Memory B cell (primary cell): ENCODE measurements around the gene MCTP2.
A peak's percentile ranks its signal among the peaks of the same experiment; 100 is the strongest.

Source experiments
- ATAC-seq: fragments of 150-1000 bp; cut with Tn5 transposase; 2 replicates; pipeline ENCODE4 v1.10.0; 2021; ENCODE audit warnings: low read depth, mild to moderate bottlenecking, moderate library complexity
- DNase-seq, 2 donors: peaks; one replicate each; pipeline ENCODE4 v3.0.0; 2022; ENCODE audit warnings: low spot score in 2 of 2
- H3K27ac Mint-ChIP-seq: one replicate; pipeline ENCODE4 v1.8.0; 2022; ENCODE audit warnings: mild to moderate bottlenecking, moderate library complexity, mixed read lengths
- H3K27me3 Mint-ChIP-seq: one replicate; pipeline ENCODE4 v1.8.0; 2022; ENCODE audit warnings: mixed read lengths
- H3K36me3 Mint-ChIP-seq: one replicate; pipeline ENCODE4 v1.8.0; 2022; ENCODE audit warnings: mild to moderate bottlenecking, mixed read lengths
- H3K4me1 Mint-ChIP-seq: one replicate; pipeline ENCODE4 v1.8.0; 2022; ENCODE audit warnings: mixed read lengths
- H3K4me3 Mint-ChIP-seq: one replicate; pipeline ENCODE4 v1.8.0; 2022; ENCODE audit warnings: mild to moderate bottlenecking, moderate library complexity, mixed read lengths
- H3K9me3 Mint-ChIP-seq: one replicate; pipeline ENCODE4 v1.8.0; 2022; ENCODE audit warnings: mixed read lengths

Gene MCTP2

GRCh38 chr15:94230883-94231722 is at the start of gene MCTP2:
MCTP2 (plus strand) TSS chr15:94231561; CDS start chr15:94298266, 66,705 bp downstream.
- H3K9me3 Mint-ChIP-seq = no peaks in the 10 kb centered on the region
- H3K4me1 Mint-ChIP-seq = peaks cover 46% of the 10 kb centered on the region
- peak; percentile 74 to 78 for DNase-seq
- H3K27ac Mint-ChIP-seq = peak within 1 kb of the TSS; percentile 58
- ATAC-seq = peak; percentile 83
- H3K4me3 Mint-ChIP-seq = peak within 1 kb of the TSS; percentile 86
- H3K36me3 Mint-ChIP-seq = peaks cover 2% of the 10 kb centered on the region
- H3K27me3 Mint-ChIP-seq = peaks cover 1% of the 10 kb centered on the region

DNA sequence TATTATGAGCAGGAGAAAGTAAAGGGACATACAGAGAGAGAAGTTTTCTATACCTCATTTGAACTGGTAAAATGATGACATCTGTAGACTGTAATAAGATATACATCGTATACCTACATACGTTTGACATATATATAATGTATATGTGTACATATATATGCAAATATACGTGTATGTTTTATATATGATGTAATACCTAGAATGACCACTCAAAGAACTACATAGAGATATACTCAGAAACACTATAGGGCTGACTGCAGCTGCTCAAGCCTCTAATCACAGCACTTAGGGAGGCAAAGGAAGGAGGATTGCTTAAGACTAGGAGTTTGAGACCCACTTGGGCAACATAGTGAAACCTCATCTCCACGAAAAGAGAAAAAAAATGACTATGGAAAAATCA is 48.5 kb upstream of the MCTP2 start:
- no peak overlapping the region for H3K27ac Mint-ChIP-seq
- no peaks in the 10 kb centered on the region for H3K4me1 Mint-ChIP-seq
- no peak overlapping the region for H3K4me3 Mint-ChIP-seq
- DNase-seq = no peak
- H3K27me3 Mint-ChIP-seq = peaks cover 4% of the 10 kb centered on the region
- H3K9me3 Mint-ChIP-seq = peaks cover 2% of the 10 kb centered on the region
- ATAC-seq = no peak
- peaks cover 2% of the 10 kb centered on the region for H3K36me3 Mint-ChIP-seq

- H3K4me1 Mint-ChIP-seq = no peaks in the 10 kb centered on the region
- no peak overlapping the region for H3K27ac Mint-ChIP-seq
- H3K4me3 Mint-ChIP-seq = no peak overlapping the region
- peaks cover 1% of the 10 kb centered on the region for H3K27me3 Mint-ChIP-seq
- peaks cover 2% of the 10 kb centered on the region for H3K36me3 Mint-ChIP-seq
- peaks cover 1% of the 10 kb centered on the region for H3K9me3 Mint-ChIP-seq
- no peak for ATAC-seq
- DNase-seq = no peak
Measured at GRCh38 chr15:94185547-94186236, 45.7 kb upstream of the MCTP2 start.

DNA sequence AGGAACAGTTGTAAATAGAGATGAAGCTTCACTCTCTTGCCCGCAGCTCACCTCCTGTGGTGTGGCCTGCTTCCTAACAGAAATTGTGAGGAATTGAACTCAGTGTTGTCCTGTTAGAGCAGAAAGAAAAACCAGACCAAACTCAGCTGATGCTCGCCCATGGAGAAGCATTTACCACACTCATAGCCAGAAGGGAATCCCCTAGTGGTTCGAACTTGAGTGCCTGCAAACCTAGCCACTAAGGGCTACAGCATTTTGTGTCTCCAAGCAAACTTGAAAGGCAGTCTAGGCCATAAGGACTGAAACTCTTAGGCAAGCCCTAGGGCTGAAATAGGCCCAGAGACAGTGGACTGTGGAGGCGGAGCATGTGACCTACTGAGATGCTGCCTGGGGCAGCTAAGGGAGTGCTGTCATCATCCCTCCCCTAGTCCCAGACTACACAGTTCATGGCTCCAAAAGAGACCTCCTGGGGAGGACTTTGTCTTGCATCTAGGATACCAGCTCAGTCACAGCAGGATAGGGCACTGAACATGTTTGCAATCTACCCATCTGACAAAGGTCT is 44.5 kb upstream of the MCTP2 start:
- no peak for DNase-seq
- peaks cover 1% of the 10 kb centered on the region for H3K27me3 Mint-ChIP-seq

GRCh38 chr15:94193906-94194305 is 37.5 kb upstream of the MCTP2 start:
- H3K4me1 Mint-ChIP-seq = no peaks in the 10 kb centered on the region
- H3K4me3 Mint-ChIP-seq = no peak overlapping the region
- no peaks in the 10 kb centered on the region for H3K36me3 Mint-ChIP-seq
- ATAC-seq (no peak), DNase-seq (no peak)
- H3K27ac Mint-ChIP-seq = no peak overlapping the region
- no peaks in the 10 kb centered on the region for H3K9me3 Mint-ChIP-seq
- no peaks in the 10 kb centered on the region for H3K27me3 Mint-ChIP-seq

More for the DNA sequence above, 44.5 kb upstream of the MCTP2 start:
- Mint-ChIP-seq H3K4me3 (no peak overlapping the region), H3K9me3 (peaks cover 1% of the 10 kb centered on the region), H3K36me3 (peaks cover 2% of the 10 kb centered on the region), H3K4me1 (no peaks in the 10 kb centered on the region), H3K27ac (no peak overlapping the region)
- no peak for ATAC-seq

DNA sequence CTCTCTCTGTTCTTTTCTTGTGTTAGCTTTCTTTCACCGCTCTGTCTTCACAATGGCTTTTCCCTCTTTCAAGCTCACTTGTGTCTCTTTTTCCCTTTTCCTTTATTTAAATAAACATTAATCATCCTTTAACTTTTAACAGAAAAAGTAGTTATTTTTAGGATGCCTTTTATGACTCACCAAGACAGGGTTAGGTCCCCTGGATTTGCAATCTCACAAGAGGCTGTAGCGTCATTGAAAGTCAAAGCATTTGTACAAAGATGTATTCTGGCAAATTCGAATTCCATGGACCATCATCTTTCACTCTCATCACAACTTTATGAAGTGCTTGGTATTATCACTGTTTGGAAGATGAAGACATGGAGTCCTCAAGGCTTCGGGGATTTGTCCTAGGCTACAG is 34.8 kb upstream of the MCTP2 start:
- DNase-seq = no peak
- Mint-ChIP-seq H3K9me3 (no peaks in the 10 kb centered on the region), H3K36me3 (no peaks in the 10 kb centered on the region), H3K27me3 (peaks cover 2% of the 10 kb centered on the region), H3K4me1 (no peaks in the 10 kb centered on the region), H3K4me3 (no peak overlapping the region), H3K27ac (no peak overlapping the region)
- no peak for ATAC-seq

GRCh38 chr15:94198633-94199032 is 32.7 kb upstream of the MCTP2 start:
- Mint-ChIP-seq H3K9me3 (peaks cover 1% of the 10 kb centered on the region), H3K27me3 (peaks cover 6% of the 10 kb centered on the region)

DNA sequence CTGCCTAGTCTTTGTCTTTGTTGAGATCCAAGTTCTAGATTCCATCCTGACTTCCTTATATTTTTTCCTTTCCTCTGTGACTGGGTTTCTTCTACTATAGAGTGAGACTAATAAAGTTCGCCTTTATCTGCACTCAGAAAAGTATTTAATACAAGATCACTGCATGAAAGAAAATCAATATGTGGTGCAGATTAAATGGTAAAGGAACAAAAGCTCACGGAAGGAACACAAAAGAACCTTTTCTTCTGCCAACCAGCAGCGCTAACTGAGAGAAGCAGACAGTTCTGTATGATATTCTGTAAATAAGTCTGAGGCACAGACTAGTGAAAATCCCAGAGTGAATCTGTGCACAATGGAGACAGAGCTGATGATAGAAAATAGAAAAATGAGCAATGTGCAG is 31.6 kb upstream of the MCTP2 start:
- Mint-ChIP-seq H3K4me1 (no peaks in the 10 kb centered on the region), H3K27me3 (peaks cover 6% of the 10 kb centered on the region)
- no peak for DNase-seq

More at GRCh38 chr15:94198633-94199032, 32.7 kb upstream of the MCTP2 start:
- Mint-ChIP-seq H3K36me3 (no peaks in the 10 kb centered on the region), H3K27ac (no peak overlapping the region), H3K4me3 (no peak overlapping the region), H3K4me1 (no peaks in the 10 kb centered on the region)
- no peak for DNase-seq
- ATAC-seq = no peak

DNA sequence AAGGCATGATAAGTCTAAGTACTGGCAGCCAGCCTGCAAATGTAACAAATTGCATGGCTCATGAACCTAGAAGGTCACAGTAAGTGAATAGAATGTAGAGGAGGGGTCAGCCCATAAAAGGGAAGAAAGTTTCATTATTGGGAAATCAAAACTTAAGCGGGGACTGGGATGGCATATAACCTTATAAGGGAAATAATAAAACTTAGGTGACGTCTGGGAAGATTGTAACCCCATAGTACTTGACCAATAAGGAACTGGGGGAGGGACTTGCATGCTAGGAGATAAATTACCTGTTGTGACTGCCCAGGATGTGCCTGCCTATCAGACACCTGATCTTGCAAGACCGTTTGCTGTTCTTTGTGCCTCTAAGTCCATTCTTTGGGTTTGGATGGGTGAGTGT is 28.1 kb upstream of the MCTP2 start:
- H3K36me3 Mint-ChIP-seq = no peaks in the 10 kb centered on the region
- no peak for DNase-seq
- no peak for ATAC-seq
- peaks cover 1% of the 10 kb centered on the region for H3K9me3 Mint-ChIP-seq
- no peak overlapping the region for H3K4me3 Mint-ChIP-seq
- H3K27me3 Mint-ChIP-seq = peaks cover 8% of the 10 kb centered on the region
- H3K27ac Mint-ChIP-seq = no peak overlapping the region
- peaks cover 5% of the 10 kb centered on the region for H3K4me1 Mint-ChIP-seq

More for the DNA sequence above, 31.6 kb upstream of the MCTP2 start:
- Mint-ChIP-seq H3K27ac (no peak overlapping the region), H3K36me3 (no peaks in the 10 kb centered on the region), H3K9me3 (peaks cover 1% of the 10 kb centered on the region), H3K4me3 (no peak overlapping the region)
- no peak for ATAC-seq

DNA sequence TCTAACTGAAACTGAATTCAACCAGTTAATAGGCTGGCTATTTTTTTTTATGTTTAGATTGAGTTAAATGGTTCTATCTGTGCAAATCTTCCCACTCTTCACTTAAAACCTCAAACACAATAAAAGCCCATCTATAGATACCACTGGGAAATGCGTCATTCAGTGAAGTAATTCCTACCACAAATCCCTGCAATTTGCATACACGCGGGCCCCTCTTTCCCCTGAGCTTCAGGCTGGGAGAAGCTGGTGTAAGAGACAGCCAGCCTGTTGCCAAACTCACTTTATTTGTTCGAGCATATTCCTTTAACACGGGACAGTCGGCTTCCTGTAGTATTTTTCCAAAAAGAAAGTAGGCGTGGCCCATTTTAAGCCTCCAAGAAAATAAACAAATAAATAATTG is 26.0 kb upstream of the MCTP2 start:
- DNase-seq = no peak
- H3K36me3 Mint-ChIP-seq = no peaks in the 10 kb centered on the region
- no peak for ATAC-seq
- no peak overlapping the region for H3K27ac Mint-ChIP-seq
- H3K4me1 Mint-ChIP-seq = peaks cover 5% of the 10 kb centered on the region
- no peak overlapping the region for H3K4me3 Mint-ChIP-seq
- peaks cover 1% of the 10 kb centered on the region for H3K9me3 Mint-ChIP-seq
- peaks cover 8% of the 10 kb centered on the region for H3K27me3 Mint-ChIP-seq

GRCh38 chr15:94206463-94207167 is 24.7 kb upstream of the MCTP2 start:
- H3K4me3 Mint-ChIP-seq = peak overlapping the region; percentile 7
- H3K36me3 Mint-ChIP-seq = no peaks in the 10 kb centered on the region
- H3K27ac Mint-ChIP-seq = no peak overlapping the region
- H3K4me1 Mint-ChIP-seq = peaks cover 5% of the 10 kb centered on the region
- H3K9me3 Mint-ChIP-seq = peaks cover 1% of the 10 kb centered on the region
- peaks cover 8% of the 10 kb centered on the region for H3K27me3 Mint-ChIP-seq
- ATAC-seq (peak; percentile 34), DNase-seq (no peak)

- peaks cover 10% of the 10 kb centered on the region for H3K27me3 Mint-ChIP-seq
- H3K4me3 Mint-ChIP-seq = no peak overlapping the region
- ATAC-seq = no peak
- no peaks in the 10 kb centered on the region for H3K36me3 Mint-ChIP-seq
- no peak for DNase-seq
- no peak overlapping the region for H3K27ac Mint-ChIP-seq
- H3K9me3 Mint-ChIP-seq = peaks cover 2% of the 10 kb centered on the region
- H3K4me1 Mint-ChIP-seq = no peaks in the 10 kb centered on the region
Measured at GRCh38 chr15:94212291-94212690, 19.1 kb upstream of the MCTP2 start.

DNA sequence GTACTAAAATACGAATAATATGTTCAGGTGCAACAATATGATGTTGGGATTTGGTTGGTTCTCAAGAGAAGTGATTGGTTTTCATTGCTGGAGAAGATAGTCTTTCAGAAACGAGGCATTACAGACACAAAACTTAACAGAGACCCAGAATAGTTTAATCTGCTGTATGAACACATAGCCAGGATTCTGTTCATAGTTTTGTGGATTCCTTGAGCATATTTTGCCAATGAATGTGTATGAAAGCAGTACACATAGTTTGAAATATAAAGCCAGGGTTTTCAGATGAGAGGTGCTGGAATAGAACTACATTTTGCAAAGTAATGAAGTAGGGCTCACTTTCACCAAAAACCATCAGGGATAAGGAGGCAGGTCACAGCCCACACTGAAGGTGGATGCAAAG is 5.7 kb upstream of the MCTP2 start:
- DNase-seq = no peak
- H3K36me3 Mint-ChIP-seq = no peaks in the 10 kb centered on the region
- H3K4me1 Mint-ChIP-seq = peaks cover 16% of the 10 kb centered on the region
- no peak for ATAC-seq
- no peak overlapping the region for H3K4me3 Mint-ChIP-seq
- peaks cover 2% of the 10 kb centered on the region for H3K9me3 Mint-ChIP-seq
- H3K27ac Mint-ChIP-seq = no peak overlapping the region
- H3K27me3 Mint-ChIP-seq = peaks cover 1% of the 10 kb centered on the region

DNA sequence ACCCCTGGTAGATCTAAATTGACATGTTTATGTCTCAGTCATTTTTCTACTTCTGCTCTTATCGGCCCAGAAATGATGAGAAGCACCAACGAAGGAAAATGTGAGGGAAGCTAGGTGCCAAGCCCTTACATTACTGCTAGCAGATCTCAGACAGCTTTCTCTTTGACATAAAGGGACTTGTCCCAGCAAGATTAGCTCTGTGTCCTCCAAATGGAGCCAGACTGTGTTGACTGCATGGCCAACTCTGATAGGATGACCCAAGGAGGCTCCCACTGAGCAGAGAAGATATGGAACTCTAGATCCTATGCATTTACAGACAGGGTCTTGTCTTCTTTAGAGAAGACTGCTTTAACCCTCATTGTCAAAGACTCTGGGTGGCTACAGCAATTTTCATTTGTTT is 2.8 kb upstream of the MCTP2 start:
- Mint-ChIP-seq H3K4me3 (no peak overlapping the region), H3K4me1 (peaks cover 33% of the 10 kb centered on the region), H3K36me3 (no peaks in the 10 kb centered on the region), H3K27ac (peak overlapping the region; percentile 81), H3K27me3 (peaks cover 1% of the 10 kb centered on the region), H3K9me3 (peaks cover under 1% of the 10 kb centered on the region)
- DNase-seq = no peak
- ATAC-seq = no peak
